Adipocyte (in vitro differentiated cells): Measurements from ENCODE around the gene ATP6AP1.
A peak's percentile ranks its signal among the peaks of the same experiment; 100 is the strongest.
"Not testable (repeated sequence)": the region's sequence is repeated elsewhere in the genome, so short reads cannot be mapped to it uniquely, and the experiment has no call there.

ENCODE experiments used
- DNase-seq: peaks from one replicate; pipeline ENCODE4 v3.0.0-alpha.2; 2015; ENCODE audit warnings: low read depth
- H3K27me3 ChIP-seq: replicated peaks from 2 replicates; pipeline ENCODE4 v1.7.0; 2013; ENCODE audit warnings: mild to moderate bottlenecking, low read length, moderate library complexity; ENCODE audit not compliant: control insufficient read depth, insufficient read depth
- H3K36me3 ChIP-seq: 2 replicates; pipeline ENCODE4 v1.7.0; 2013; ENCODE audit warnings: low read length, mild to moderate bottlenecking, moderate library complexity; ENCODE audit not compliant: control insufficient read depth, insufficient read depth, severe bottlenecking
- H3K4me1 ChIP-seq: 2 replicates; pipeline ENCODE4 v1.7.0; 2013; ENCODE audit warnings: mild to moderate bottlenecking, low read length, moderate library complexity; ENCODE audit not compliant: control insufficient read depth, insufficient read depth
- H3K4me3 ChIP-seq: 2 replicates; pipeline ENCODE4 v1.7.0; 2013; ENCODE audit warnings: mild to moderate bottlenecking, low read length, moderate library complexity
- H3K9ac ChIP-seq: 2 replicates; pipeline ENCODE4 v1.7.0; 2013; ENCODE audit warnings: mild to moderate bottlenecking, low read length, moderate library complexity
- H3K9me3 ChIP-seq: 2 replicates; pipeline ENCODE4 v1.7.0; 2013; ENCODE audit warnings: mild to moderate bottlenecking, low read length, moderate library complexity; ENCODE audit not compliant: control insufficient read depth

ATP6AP1 gene

GRCh38 chrX:154388094-154388493, 40.4 kb upstream of the ATP6AP1 start:
- not testable (repeated sequence) for H3K4me1 ChIP-seq, H3K9ac ChIP-seq, H3K4me3 ChIP-seq, H3K9me3 ChIP-seq, H3K36me3 ChIP-seq, DNase-seq, H3K27me3 ChIP-seq

- not testable (repeated sequence) for H3K4me3 ChIP-seq, DNase-seq, H3K36me3 ChIP-seq, H3K9me3 ChIP-seq, H3K9ac ChIP-seq, H3K4me1 ChIP-seq, H3K27me3 ChIP-seq
Observed at GRCh38 chrX:154388649-154389048, 39.8 kb upstream of the ATP6AP1 start.

DNA sequence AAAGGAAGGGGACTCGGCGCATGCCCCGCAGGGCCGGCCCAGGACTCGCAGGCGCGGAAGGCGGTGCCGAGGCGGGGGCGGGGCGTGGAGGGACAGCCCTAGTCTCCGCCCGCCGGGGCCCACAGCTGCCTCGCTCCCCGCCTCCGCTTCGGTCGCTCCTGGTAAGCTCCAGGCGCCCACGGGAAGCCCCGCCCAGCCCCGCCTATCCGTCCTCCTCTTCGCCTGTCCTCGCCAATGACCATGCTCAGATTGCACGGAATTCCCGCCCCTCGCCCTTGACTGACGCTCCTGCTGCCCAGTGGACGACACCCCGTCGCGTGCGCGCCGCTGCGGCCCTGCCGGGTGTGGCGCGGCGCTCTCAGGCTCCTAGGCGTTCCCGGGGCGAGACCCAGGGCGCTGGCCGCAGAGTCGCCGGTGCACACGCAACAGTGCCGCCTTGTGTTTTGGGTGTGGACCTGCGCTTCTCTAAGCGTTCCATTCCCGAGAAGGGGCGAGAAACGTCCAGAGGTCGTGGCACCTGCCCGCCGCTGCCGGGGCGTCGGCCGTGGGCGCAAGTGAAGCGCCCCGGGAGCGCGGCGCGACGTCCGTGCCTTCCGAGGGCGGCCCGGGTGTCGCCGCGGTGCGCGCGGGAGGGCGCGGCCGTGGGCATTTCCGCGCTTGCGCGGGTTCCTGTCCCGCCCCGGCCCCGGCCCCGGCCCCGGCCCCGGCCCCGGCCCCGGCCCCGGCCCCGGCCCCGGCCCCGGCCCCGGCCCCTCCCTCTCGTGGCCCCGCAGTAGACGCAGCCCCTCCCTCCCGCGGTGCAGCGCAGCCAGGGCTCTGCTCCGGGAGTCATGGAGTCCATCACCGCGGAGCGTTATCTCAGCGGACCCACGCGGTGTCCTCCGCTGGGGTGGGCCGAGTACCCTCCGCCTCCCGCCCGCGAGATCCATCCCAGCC, 38.4 kb upstream of the ATP6AP1 start:
- H3K4me3 ChIP-seq, H3K9ac ChIP-seq, H3K36me3 ChIP-seq, H3K9me3 ChIP-seq, H3K4me1 ChIP-seq, H3K27me3 ChIP-seq, DNase-seq: not testable (repeated sequence)

GRCh38 chrX:154396363-154396762, 32.1 kb upstream of the ATP6AP1 start:
- H3K36me3 ChIP-seq = peaks cover 26% of the 10 kb centered on the region
- H3K9ac ChIP-seq, H3K4me3 ChIP-seq, DNase-seq, H3K9me3 ChIP-seq, H3K4me1 ChIP-seq, H3K27me3 ChIP-seq: not testable (repeated sequence)

DNA sequence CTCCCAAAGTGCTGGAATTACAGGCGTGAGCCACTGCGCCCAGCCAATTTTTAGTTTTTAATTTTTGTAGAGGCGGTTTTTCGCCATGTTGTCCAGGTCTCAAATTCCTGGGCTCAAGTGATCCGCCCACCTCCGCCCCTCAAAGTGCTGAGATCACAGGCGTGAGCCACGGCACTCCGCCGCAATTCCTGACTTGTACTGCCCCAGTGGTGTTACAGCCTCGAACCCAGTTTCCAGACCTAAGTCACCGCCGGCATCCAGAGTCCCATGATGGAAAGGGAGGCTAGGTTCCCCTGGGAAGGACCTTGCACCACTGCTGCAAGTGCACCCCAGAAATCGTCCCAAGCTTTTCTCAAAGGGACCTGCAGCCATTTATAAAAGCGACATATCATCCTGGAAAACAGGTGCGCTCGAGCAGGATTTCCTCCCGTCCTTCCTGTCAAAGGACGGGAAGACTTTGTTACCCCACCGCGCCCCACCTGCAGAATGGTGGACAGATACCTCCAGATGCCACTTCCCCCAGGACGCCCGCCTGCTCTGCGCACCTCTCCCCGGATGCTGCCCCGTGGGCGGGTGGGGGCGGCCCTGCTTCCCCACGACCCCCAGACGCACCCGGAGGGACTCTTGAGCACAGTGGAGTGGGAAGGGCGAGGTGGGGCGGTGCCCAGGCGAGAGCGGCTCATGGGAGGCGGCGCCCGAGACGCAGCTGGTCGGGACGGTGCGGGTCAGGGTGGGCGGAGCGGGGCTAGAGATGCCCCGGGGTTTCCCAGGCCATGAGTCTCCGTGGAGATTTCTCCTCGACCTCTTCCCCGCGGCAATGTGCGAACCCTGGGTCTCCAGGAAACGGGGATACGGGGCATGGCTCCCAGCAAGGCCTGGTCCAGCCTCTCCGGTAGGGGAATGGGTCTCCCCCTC, 31.2 kb upstream of the ATP6AP1 start:
- H3K4me1 ChIP-seq = peaks cover 3% of the 10 kb centered on the region
- peak; percentile 71 for DNase-seq
- H3K36me3 ChIP-seq = peaks cover 26% of the 10 kb centered on the region
- no peaks in the 10 kb centered on the region for H3K9me3 ChIP-seq
- H3K9ac ChIP-seq = peak overlapping the region; percentile 100
- no peaks in the 10 kb centered on the region for H3K27me3 ChIP-seq
- H3K4me3 ChIP-seq = peak overlapping the region; percentile 89

- Histone ChIP-seq H3K27me3 (no peaks in the 10 kb centered on the region), H3K4me1 (peaks cover 3% of the 10 kb centered on the region), H3K9me3 (no peaks in the 10 kb centered on the region), H3K9ac (peak within 1 kb of the TSS; percentile 100), H3K4me3 (peak within 1 kb of the TSS; percentile 89), H3K36me3 (peaks cover 26% of the 10 kb centered on the region)
- DNase-seq = peak; percentile 94
Observed at GRCh38 chrX:154397888-154398667, 30.4 kb upstream of the ATP6AP1 start, which contains the start of gene RPL10. Gene RPL10, plus strand, starts transcription at chrX:154398377. Its CDS starts 143 bp downstream, at chrX:154398520.

GRCh38 chrX:154398668-154399526, 29.6 kb upstream of the ATP6AP1 start:
- H3K4me3 ChIP-seq = peak overlapping the region; percentile 89
- H3K4me1 ChIP-seq = peaks cover 3% of the 10 kb centered on the region
- no peaks in the 10 kb centered on the region for H3K9me3 ChIP-seq
- DNase-seq = peak; percentile 85
- H3K36me3 ChIP-seq = peaks cover 26% of the 10 kb centered on the region
- no peaks in the 10 kb centered on the region for H3K27me3 ChIP-seq
- peak overlapping the region; percentile 100 for H3K9ac ChIP-seq

GRCh38 chrX:154399527-154400368, 28.7 kb upstream of the ATP6AP1 start:
- no peak for DNase-seq

GRCh38 chrX:154400369-154400817, 28.1 kb upstream of the ATP6AP1 start:
- peaks cover 26% of the 10 kb centered on the region for H3K36me3 ChIP-seq
- H3K9me3 ChIP-seq, H3K27me3 ChIP-seq, DNase-seq, H3K4me1 ChIP-seq: not testable (repeated sequence)
- H3K9ac ChIP-seq = peak overlapping the region; percentile 100
- H3K4me3 ChIP-seq = peak overlapping the region; percentile 89

More at GRCh38 chrX:154399527-154400368, 28.7 kb upstream of the ATP6AP1 start:
- no peaks in the 10 kb centered on the region for H3K27me3 ChIP-seq
- peak overlapping the region; percentile 89 for H3K4me3 ChIP-seq
- H3K9me3 ChIP-seq = no peaks in the 10 kb centered on the region
- peak overlapping the region; percentile 100 for H3K9ac ChIP-seq
- H3K4me1 ChIP-seq = peaks cover 3% of the 10 kb centered on the region
- H3K36me3 ChIP-seq = peaks cover 26% of the 10 kb centered on the region
